HEK293T (cell line): ENCODE data around the gene NCF2.

Source experiments
- CTCF ChIA-PET: fragments of 350-600 bp; formaldehyde crosslinking; extraction: SDS; loops from one replicate; lab custom pipeline; 2021; ENCODE audit warnings: antibody characterized with exemption, inconsistent platforms; lab: Yijun Ruan, JAX
- POLR2A ChIA-PET: fragments of 350-600 bp; formaldehyde crosslinking; extraction: SDS; loops from one replicate; lab custom pipeline; 2020; ENCODE audit warnings: antibody characterized with exemption, inconsistent platforms; lab: Yijun Ruan, JAX
- DNase-seq: peaks from one replicate; pipeline ENCODE4 v3.0.0; 2012; ENCODE audit warnings: mixed read lengths; ENCODE audit errors: extremely low spot score
- ARNT ChIP-seq: fragments of 450-650 bp; IDR thresholded peaks from 2 replicates; pipeline ENCODE4 v1.6.1; 2017; ENCODE audit warnings: mild to moderate bottlenecking
- BHLHE40 ChIP-seq: fragments of 450-650 bp; IDR thresholded peaks from 2 replicates; pipeline ENCODE4 v1.6.1; 2016; ENCODE audit warnings: mild to moderate bottlenecking, moderate library complexity, borderline replicate concordance
- CTBP1 ChIP-seq: fragments of 450-650 bp; IDR thresholded peaks from 2 replicates; pipeline ENCODE4 v1.6.1; 2016; ENCODE audit warnings: borderline replicate concordance
- ELF4 ChIP-seq: fragments of 450-650 bp; IDR thresholded peaks from 2 replicates; pipeline ENCODE4 v1.6.1; 2017; ENCODE audit warnings: antibody characterized with exemption
- FOXA1 ChIP-seq: fragments of 450-650 bp; IDR thresholded peaks from 2 replicates; pipeline ENCODE4 v1.6.1; 2016; ENCODE audit warnings: mild to moderate bottlenecking
- FOXK2 ChIP-seq: fragments of 450-650 bp; IDR thresholded peaks from 2 replicates; pipeline ENCODE4 v1.6.1; 2016; ENCODE audit warnings: mild to moderate bottlenecking
- FOXM1 ChIP-seq: fragments of 450-650 bp; IDR thresholded peaks from 2 replicates; pipeline ENCODE4 v1.6.1; 2017; ENCODE audit warnings: mild to moderate bottlenecking, borderline replicate concordance
- HDGF ChIP-seq: fragments of 450-650 bp; IDR thresholded peaks from 2 replicates; pipeline ENCODE4 v1.6.1; 2017; ENCODE audit warnings: antibody characterized with exemption, borderline replicate concordance
- L3MBTL2 ChIP-seq: fragments of 450-650 bp; conservative IDR thresholded peaks from 2 replicates; pipeline ENCODE4 v1.6.1; 2016; ENCODE audit warnings: mild to moderate bottlenecking
- LEF1 ChIP-seq: fragments of 450-650 bp; IDR thresholded peaks from 2 replicates; pipeline ENCODE4 v1.6.1; 2017; ENCODE audit warnings: mild to moderate bottlenecking, borderline replicate concordance
- NFRKB ChIP-seq: fragments of 450-650 bp; IDR thresholded peaks from 2 replicates; pipeline ENCODE4 v1.6.1; 2016; ENCODE audit warnings: mild to moderate bottlenecking, moderate library complexity
- SP1 ChIP-seq: fragments of 450-650 bp; IDR thresholded peaks from 2 replicates; pipeline ENCODE4 v1.6.1; 2017
- SUZ12 ChIP-seq: fragments of 450-650 bp; IDR thresholded peaks from 2 replicates; pipeline ENCODE4 v1.6.1; 2016; ENCODE audit warnings: mild to moderate bottlenecking
- TARDBP ChIP-seq: fragments of 450-650 bp; IDR thresholded peaks from 2 replicates; pipeline ENCODE4 v1.6.1; 2016
- ZNF384 ChIP-seq: fragments of 450-650 bp; IDR thresholded peaks from 2 replicates; pipeline ENCODE4 v1.6.1; 2016
- TF ChIP-seq, protein P1 (sequence below): fragments of 450-650 bp; IDR thresholded peaks from 2 replicates; pipeline ENCODE4 v1.6.1; 2016

Gene NCF2

DNA sequence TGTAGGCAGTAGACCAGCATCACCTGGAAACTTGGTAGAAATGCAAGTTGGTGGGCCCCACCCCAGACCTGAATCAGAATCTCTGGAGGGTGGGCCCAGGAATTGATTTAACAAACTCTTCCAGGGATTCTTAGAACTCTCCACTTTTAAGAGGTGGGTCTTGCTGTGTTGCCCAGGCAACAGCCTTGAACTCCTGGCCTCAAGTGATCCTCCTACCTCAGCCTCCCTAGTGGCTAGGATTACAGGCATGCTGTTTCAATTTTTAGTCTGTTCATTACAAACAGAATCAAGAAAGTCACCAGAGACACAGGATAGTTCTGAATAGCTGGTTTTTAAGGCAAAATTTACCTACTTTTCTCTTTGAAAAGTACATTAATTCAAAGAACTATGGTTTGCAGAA lies 31.2 kb downstream of the NCF2 start:
- CTCF ChIA-PET: no interaction called here
- no peak for DNase-seq
- POLR2A ChIA-PET: no interaction called here

DNA sequence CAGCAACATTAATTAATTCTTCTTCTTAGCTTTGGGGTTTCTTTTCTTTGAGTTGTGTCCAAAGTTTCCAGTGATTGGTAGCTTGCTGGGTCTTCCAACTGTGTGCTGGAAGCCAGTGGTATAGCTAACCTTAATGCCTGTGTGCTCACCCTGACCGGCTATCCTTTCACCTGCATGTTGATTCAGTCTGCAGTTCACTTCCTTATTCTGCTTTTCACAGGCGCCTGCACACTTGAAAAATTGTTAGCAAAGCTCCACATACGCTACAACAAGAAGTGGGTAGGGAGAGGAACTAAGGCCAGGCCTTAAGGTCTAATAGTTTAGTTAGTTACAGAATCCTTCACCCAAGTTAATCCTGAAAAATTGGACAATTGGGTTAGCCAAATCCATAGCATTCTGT lies 35.7 kb downstream of the NCF2 start:
- TF ChIP-seq HDGF: no peak
- no peak for TF ChIP-seq NFRKB
- no peak for TF ChIP-seq CTBP1
- no peak for TF ChIP-seq L3MBTL2
- TF ChIP-seq, protein P1, sequence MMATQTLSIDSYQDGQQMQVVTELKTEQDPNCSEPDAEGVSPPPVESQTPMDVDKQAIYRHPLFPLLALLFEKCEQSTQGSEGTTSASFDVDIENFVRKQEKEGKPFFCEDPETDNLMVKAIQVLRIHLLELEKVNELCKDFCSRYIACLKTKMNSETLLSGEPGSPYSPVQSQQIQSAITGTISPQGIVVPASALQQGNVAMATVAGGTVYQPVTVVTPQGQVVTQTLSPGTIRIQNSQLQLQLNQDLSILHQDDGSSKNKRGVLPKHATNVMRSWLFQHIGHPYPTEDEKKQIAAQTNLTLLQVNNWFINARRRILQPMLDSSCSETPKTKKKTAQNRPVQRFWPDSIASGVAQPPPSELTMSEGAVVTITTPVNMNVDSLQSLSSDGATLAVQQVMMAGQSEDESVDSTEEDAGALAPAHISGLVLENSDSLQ: no peak
- TF ChIP-seq FOXK2: no peak
- no peak for TF ChIP-seq LEF1
- TF ChIP-seq FOXM1: no peak
- no peak for TF ChIP-seq FOXA1
- no peak for TF ChIP-seq SUZ12
- TF ChIP-seq ELF4: no peak
- TF ChIP-seq ARNT: no peak
- TF ChIP-seq BHLHE40: no peak
- TF ChIP-seq ZNF384: no peak
- TF ChIP-seq SP1: no peak
- no peak for TF ChIP-seq TARDBP
- POLR2A ChIA-PET: no interaction called here
- no peak for DNase-seq
- CTCF ChIA-PET: no interaction called here

More for the DNA sequence above, 31.2 kb downstream of the NCF2 start:
- TF ChIP-seq L3MBTL2 (no peak), TARDBP (no peak), HDGF (no peak)

DNA sequence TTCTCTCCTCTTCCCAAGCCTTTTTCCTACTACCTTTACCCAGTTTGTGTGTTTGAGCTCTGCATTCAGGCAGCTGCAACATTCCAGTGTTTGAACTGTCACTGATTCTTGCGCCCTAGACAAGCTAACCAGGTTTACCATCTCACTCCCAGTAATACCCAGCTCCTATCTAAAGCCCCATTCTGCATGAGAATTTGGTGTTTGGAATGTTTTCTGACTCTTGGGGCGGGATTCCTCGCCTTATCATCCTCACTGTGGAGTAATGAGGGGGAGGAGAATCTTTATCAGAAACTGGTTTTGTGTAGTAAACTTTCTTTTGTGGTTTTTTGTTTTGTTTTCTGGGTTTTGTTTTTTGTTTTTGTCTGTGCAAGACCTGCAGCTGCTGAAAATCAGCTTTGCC lies 36.5 kb downstream of the NCF2 start:
- no peak for DNase-seq
- ChIA-PET CTCF (no interaction called here), POLR2A (no interaction called here)
- TF ChIP-seq, protein P1: no peak
- TF ChIP-seq BHLHE40: no peak
- TF ChIP-seq SUZ12: no peak

DNA sequence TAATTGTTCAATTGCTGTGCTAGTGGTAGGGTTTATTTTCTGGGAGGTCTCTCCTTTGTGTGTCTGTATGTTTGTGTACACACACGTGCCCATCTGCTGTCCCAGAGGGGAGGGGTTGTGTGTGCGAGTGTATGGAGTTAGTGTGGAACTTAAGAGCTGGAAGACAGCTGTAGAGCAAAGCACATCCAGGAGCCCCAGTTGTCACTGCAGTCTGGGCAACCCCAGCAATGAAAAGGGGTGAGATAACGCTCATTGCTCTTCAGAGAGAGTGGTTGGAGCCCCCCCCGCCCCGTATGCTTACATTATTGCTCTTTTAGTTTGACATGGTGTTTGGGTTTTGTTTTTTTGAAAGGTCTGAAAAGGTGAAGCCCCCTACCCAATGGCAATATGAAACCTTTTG lies 36.9 kb downstream of the NCF2 start:
- ChIA-PET POLR2A (no interaction called here), CTCF (no interaction called here)
- no peak for DNase-seq
- TF ChIP-seq NFRKB: no peak
- TF ChIP-seq L3MBTL2: no peak
- TF ChIP-seq BHLHE40: no peak
- TF ChIP-seq HDGF: no peak
- no peak for TF ChIP-seq LEF1
- no peak for TF ChIP-seq FOXA1
- no peak for TF ChIP-seq FOXM1
- no peak for TF ChIP-seq SUZ12
- TF ChIP-seq ZNF384: no peak
- no peak for TF ChIP-seq CTBP1
- TF ChIP-seq, protein P1: no peak
- TF ChIP-seq SP1: no peak
- no peak for TF ChIP-seq TARDBP
- TF ChIP-seq FOXK2: no peak

DNA sequence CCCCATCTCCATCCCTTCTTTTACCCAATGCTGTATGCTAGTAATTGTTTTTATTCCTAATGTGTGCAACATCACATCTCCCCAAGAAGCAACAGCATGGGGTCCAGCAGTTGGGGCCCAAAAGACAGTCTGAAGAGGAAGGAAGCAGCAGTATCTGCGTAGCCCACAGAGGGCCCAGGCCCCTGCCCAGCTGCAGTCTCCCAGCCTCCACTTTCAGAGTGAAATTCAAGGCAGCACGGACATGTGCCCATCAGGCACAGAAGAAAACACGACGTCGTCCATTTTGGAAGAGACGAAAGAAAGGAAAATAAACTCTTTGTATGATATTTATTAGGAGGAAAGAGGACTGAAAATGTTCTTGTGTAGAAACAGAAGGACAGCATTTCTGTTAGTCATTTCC lies 37.4 kb downstream of the NCF2 start:
- DNase-seq: no peak
- ChIA-PET CTCF (no interaction called here), POLR2A (no interaction called here)
- no peak for TF ChIP-seq ZNF384

DNA sequence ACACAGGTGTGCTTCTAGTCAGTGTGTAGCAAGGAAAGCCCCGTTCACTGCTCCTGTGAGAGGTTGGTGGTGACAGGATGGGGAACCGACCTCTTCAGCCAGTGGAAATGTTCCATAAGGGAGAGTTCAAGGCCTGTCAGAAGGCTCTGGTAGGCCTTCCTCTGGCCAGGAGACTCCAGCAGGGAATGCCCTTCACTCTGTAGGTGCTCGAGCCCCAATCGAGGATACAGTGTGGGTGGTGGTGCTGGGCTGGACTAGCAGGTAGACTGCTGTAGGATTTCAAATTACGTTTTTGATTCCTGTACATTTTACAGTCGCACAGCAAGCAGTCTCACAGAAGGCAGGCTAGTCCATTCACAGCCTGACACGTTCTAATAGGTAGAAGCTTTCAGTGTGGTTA lies 37.8 kb downstream of the NCF2 start:
- no peak for TF ChIP-seq SUZ12
- TF ChIP-seq FOXM1: no peak
- no peak for TF ChIP-seq SP1
- no peak for TF ChIP-seq FOXA1
- TF ChIP-seq, protein P1: no peak
- no peak for TF ChIP-seq FOXK2
- POLR2A ChIA-PET: no interaction called here
- no peak for DNase-seq

DNA sequence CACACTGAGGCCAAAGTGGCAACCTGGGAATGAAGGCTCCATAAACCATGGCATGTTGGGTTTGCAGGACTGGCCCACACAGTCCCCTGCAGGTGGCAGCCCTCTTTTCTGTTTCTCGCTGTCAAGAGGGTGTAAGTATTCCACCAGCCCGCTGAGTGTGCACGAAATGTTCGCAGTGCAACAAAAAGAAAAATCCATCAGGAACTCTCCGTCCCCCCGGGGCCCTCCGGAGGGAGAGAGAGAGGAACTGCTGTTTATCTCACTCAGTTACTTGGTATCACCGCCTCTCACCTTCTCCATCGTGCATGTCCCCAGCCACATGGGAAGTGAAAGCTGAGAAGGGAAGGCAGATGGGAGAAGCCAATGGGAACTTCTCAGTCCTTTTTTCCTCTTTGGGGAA lies 38.3 kb downstream of the NCF2 start:
- no peak for DNase-seq
- TF ChIP-seq SUZ12 (no peak), CTBP1 (no peak), LEF1 (no peak), HDGF (no peak), ELF4 (no peak), BHLHE40 (no peak), NFRKB (no peak), ZNF384 (no peak), TARDBP (no peak)
- ChIA-PET POLR2A (no interaction called here), CTCF (no interaction called here)

More for the DNA sequence above, 37.8 kb downstream of the NCF2 start:
- CTCF ChIA-PET: no interaction called here
